ENCODE data around the gene CALU.

GRCh38 chr7:128714701-128715495 lies 24.3 kb upstream of the CALU start:
- TF ChIP-seq ZNF830 (tag by site-specific recombination; IDR thresholded peaks at IDR 0.05; ENCODE audit: low read depth) = no peak
- no peak for TF ChIP-seq ZNF549 (tag by site-specific recombination; IDR thresholded peaks at IDR 0.05)
- TF ChIP-seq TCF7L2 (IDR thresholded peaks at IDR 0.05; ENCODE audit: borderline replicate concordance, low read depth, low read length) = no peak
- TF ChIP-seq ZNF473 (tag by site-specific recombination; IDR thresholded peaks at IDR 0.05) = no peak
- no peak for TF ChIP-seq PATZ1 (tag by site-specific recombination; IDR thresholded peaks at IDR 0.05)
- TF ChIP-seq, protein P1, sequence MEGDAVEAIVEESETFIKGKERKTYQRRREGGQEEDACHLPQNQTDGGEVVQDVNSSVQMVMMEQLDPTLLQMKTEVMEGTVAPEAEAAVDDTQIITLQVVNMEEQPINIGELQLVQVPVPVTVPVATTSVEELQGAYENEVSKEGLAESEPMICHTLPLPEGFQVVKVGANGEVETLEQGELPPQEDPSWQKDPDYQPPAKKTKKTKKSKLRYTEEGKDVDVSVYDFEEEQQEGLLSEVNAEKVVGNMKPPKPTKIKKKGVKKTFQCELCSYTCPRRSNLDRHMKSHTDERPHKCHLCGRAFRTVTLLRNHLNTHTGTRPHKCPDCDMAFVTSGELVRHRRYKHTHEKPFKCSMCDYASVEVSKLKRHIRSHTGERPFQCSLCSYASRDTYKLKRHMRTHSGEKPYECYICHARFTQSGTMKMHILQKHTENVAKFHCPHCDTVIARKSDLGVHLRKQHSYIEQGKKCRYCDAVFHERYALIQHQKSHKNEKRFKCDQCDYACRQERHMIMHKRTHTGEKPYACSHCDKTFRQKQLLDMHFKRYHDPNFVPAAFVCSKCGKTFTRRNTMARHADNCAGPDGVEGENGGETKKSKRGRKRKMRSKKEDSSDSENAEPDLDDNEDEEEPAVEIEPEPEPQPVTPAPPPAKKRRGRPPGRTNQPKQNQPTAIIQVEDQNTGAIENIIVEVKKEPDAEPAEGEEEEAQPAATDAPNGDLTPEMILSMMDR (tag by site-specific recombination; IDR thresholded peaks at IDR 0.05) = no peak
- no peak for TF ChIP-seq ZNF776 (tag by site-specific recombination; IDR thresholded peaks at IDR 0.05; ENCODE audit: borderline replicate concordance)
- TF ChIP-seq ZNF133 (tag by site-specific recombination; IDR thresholded peaks at IDR 0.05) = no peak
- TF ChIP-seq, protein P2, sequence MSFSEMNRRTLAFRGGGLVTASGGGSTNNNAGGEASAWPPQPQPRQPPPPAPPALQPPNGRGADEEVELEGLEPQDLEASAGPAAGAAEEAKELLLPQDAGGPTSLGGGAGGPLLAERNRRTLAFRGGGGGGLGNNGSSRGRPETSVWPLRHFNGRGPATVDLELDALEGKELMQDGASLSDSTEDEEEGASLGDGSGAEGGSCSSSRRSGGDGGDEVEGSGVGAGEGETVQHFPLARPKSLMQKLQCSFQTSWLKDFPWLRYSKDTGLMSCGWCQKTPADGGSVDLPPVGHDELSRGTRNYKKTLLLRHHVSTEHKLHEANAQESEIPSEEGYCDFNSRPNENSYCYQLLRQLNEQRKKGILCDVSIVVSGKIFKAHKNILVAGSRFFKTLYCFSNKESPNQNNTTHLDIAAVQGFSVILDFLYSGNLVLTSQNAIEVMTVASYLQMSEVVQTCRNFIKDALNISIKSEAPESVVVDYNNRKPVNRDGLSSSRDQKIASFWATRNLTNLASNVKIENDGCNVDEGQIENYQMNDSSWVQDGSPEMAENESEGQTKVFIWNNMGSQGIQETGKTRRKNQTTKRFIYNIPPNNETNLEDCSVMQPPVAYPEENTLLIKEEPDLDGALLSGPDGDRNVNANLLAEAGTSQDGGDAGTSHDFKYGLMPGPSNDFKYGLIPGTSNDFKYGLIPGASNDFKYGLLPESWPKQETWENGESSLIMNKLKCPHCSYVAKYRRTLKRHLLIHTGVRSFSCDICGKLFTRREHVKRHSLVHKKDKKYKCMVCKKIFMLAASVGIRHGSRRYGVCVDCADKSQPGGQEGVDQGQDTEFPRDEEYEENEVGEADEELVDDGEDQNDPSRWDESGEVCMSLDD (tag by site-specific recombination; IDR thresholded peaks at IDR 0.05) = no peak
